GM12873 (cell line): ENCODE data around the gene GATAD2B.

ENCODE experiments used
- CTCF ChIP-seq: IDR thresholded peaks from 2 replicates; pipeline ENCODE4 v1.5.1; 2012; ENCODE audit warnings: low read depth, mild to moderate bottlenecking, moderate library complexity, low read length, control low read depth; ENCODE audit not compliant: insufficient read depth; ENCODE audit errors: missing control alignments

Gene GATAD2B

GRCh38 chr1:153933955-153934354, 11.2 kb upstream of the GATAD2B start:
- no peak for TF ChIP-seq CTCF

- TF ChIP-seq CTCF, result no peak
Observed at GRCh38 chr1:153933430-153933829, 10.7 kb upstream of the GATAD2B start.

- TF ChIP-seq CTCF, result no peak
Observed at GRCh38 chr1:153932156-153933131, 9.7 kb upstream of the GATAD2B start.

- peak; percentile 4 for TF ChIP-seq CTCF
Observed at GRCh38 chr1:153929981-153930948, 7.5 kb upstream of the GATAD2B start.

- no peak for TF ChIP-seq CTCF
Observed at GRCh38 chr1:153929426-153929825, 6.7 kb upstream of the GATAD2B start.

- no peak for TF ChIP-seq CTCF
Observed at GRCh38 chr1:153928791-153929341, 6.1 kb upstream of the GATAD2B start.
